ENCODE measurements around the gene CELSR2.
A peak's percentile ranks its signal among the peaks of the same experiment; 100 is the strongest.

CELSR2 gene

GRCh38 chr1:109274533-109275476 lies 25.5 kb downstream of the CELSR2 start:
- H3K9ac ChIP-seq = peak overlapping the region; percentile 25 to 55 (median 47); a peak in 15 of 22 replicates
- peak overlapping the region in 9 of 11 experiments; percentile 8 to 58 (median 35); a peak in 11 of 22 replicates for H3K27ac ChIP-seq
- H4K20me1 ChIP-seq = no peaks in the 10 kb centered on the region; a peak in 2 of 22 replicates
- peak overlapping the region in 3 of 10 experiments; percentile 2 to 14 (median 6); a peak in 3 of 20 replicates for H3K4me3 ChIP-seq
- H3K36me3 ChIP-seq = peaks cover 0 to 49% (median 21%) of the 10 kb centered on the region in 11 experiments; a peak in 17 of 22 replicates
- no peaks in the 10 kb centered on the region for H3K27me3 ChIP-seq
- peak overlapping the region; percentile 60 to 96 (median 82) for H3K4me2 ChIP-seq
- H3K9me3 ChIP-seq (replicated peaks in 1 of 11) = no peaks in the 10 kb centered on the region
- TF ChIP-seq Cebpa-rat (IDR thresholded peaks at IDR 0.05) = no peak
- peaks cover 17 to 48% (median 31%) of the 10 kb centered on the region in 10 experiments for H3K4me1 ChIP-seq

DNA sequence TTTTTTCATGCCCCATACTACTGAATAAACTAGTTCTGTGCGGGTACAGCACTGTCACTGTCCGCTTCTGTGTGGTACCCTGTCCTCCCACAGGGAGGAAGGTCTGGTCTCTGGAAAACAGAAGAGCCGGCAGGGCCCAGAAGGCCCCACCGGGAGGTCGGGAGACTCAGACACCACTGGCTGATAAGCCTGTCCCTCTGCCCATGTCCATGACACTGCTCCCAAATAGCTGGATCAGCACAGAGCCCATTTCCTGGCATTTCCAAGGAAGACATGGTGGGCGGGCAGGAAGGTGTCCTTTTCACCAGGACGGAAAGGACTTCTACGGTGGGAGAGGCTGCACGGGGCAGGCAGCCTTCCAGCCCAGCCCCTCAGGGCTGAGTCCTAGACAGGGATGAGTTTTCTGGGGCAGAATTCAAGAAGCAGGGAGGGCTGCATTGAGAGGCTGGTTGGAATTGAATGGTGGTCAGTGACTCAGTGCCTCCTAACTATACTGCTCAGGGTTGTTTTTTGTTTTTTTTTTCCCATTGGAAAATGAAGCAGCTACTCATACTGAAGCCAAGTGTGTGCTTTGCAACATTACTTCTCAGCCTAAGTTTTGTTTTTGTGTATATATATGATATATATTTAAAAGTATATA lies 26.5 kb downstream of the CELSR2 start:
- no peak overlapping the region; a peak in 1 of 22 replicates for H3K27ac ChIP-seq
- no peaks in the 10 kb centered on the region; a peak in 2 of 22 replicates for H4K20me1 ChIP-seq
- no peaks in the 10 kb centered on the region for H3K27me3 ChIP-seq
- TF ChIP-seq Cebpa-rat (IDR thresholded peaks at IDR 0.05) = no peak
- peaks cover 18 to 58% (median 42%) of the 10 kb centered on the region in 10 experiments for H3K4me1 ChIP-seq
- H3K9me3 ChIP-seq (replicated peaks in 1 of 11) = no peaks in the 10 kb centered on the region
- no peak overlapping the region for H3K4me3 ChIP-seq
- peak overlapping the region in 5 of 11 experiments; percentile 82 to 96 (median 84); a peak in 7 of 22 replicates for H3K4me2 ChIP-seq
- peak overlapping the region in 1 of 11 experiments; percentile 47; a peak in 3 of 22 replicates for H3K9ac ChIP-seq
- H3K36me3 ChIP-seq = peaks cover 0 to 49% (median 26%) of the 10 kb centered on the region in 11 experiments; a peak in 16 of 22 replicates

- Histone ChIP-seq H4K20me1 (no peaks in the 10 kb centered on the region), H3K27ac (peak overlapping the region in 2 of 11 experiments; percentile 3 to 17; a peak in 1 of 22 replicates), H3K4me2 (peak overlapping the region in 4 of 11 experiments; percentile 32 to 56 (median 53); a peak in 7 of 22 replicates), H3K9ac (0 out of 22 replicates have a peak overlapping the region, but pooled peaks of 2 of the 11 experiments have one; percentile 6), H3K36me3 (peaks cover 0 to 40% (median 19%) of the 10 kb centered on the region in 11 experiments; a peak in 16 of 22 replicates), H3K4me3 (no peak overlapping the region), H3K9me3 (replicated peaks in 1 of 11) (no peaks in the 10 kb centered on the region), H3K27me3 (no peaks in the 10 kb centered on the region), H3K4me1 (peaks cover 35 to 76% (median 60%) of the 10 kb centered on the region in 10 experiments)
- no peak for TF ChIP-seq Cebpa-rat (IDR thresholded peaks at IDR 0.05)
These were observed 28.3 kb downstream of the CELSR2 start for GRCh38 chr1:109277434-109278204.

- Histone ChIP-seq H3K9ac (no peak overlapping the region; a peak in 2 of 22 replicates), H3K4me2 (peak overlapping the region in 5 of 11 experiments; percentile 92 to 99 (median 98); a peak in 11 of 22 replicates), H3K4me3 (no peak overlapping the region), H3K4me1 (peaks cover 37 to 76% (median 58%) of the 10 kb centered on the region in 10 experiments), H3K27ac (0 out of 22 replicates have a peak overlapping the region, but pooled peaks of 1 of the 11 experiments have one; percentile 52), H4K20me1 (no peaks in the 10 kb centered on the region), H3K36me3 (peaks cover 0 to 33% (median 19%) of the 10 kb centered on the region in 11 experiments; a peak in 16 of 22 replicates), H3K9me3 (replicated peaks in 1 of 11) (no peaks in the 10 kb centered on the region), H3K27me3 (no peaks in the 10 kb centered on the region)
- TF ChIP-seq Cebpa-rat (IDR thresholded peaks at IDR 0.05) = no peak
These were observed 30.4 kb downstream of the CELSR2 start for GRCh38 chr1:109279615-109280278.

- TF ChIP-seq Cebpa-rat (IDR thresholded peaks at IDR 0.05) = no peak
- Histone ChIP-seq H3K4me2 (peak overlapping the region in 10 of 11 experiments; percentile 5 to 99 (median 94); a peak in 15 of 22 replicates), H3K9ac (peak overlapping the region in 2 of 11 experiments; percentile 12 to 83; a peak in 2 of 22 replicates), H3K27me3 (no peaks in the 10 kb centered on the region), H3K4me1 (peaks cover 30 to 65% (median 50%) of the 10 kb centered on the region in 10 experiments), H3K27ac (peak overlapping the region in 4 of 11 experiments; percentile 52 to 88 (median 76); a peak in 6 of 22 replicates), H4K20me1 (no peaks in the 10 kb centered on the region), H3K4me3 (peak overlapping the region in 2 of 10 experiments; percentile 75 to 84; a peak in 2 of 20 replicates), H3K36me3 (peaks cover 0 to 33% (median 19%) of the 10 kb centered on the region in 11 experiments; a peak in 16 of 22 replicates), H3K9me3 (replicated peaks in 1 of 11) (no peaks in the 10 kb centered on the region)
These were observed 31.5 kb downstream of the CELSR2 start for GRCh38 chr1:109280862-109281261.

DNA sequence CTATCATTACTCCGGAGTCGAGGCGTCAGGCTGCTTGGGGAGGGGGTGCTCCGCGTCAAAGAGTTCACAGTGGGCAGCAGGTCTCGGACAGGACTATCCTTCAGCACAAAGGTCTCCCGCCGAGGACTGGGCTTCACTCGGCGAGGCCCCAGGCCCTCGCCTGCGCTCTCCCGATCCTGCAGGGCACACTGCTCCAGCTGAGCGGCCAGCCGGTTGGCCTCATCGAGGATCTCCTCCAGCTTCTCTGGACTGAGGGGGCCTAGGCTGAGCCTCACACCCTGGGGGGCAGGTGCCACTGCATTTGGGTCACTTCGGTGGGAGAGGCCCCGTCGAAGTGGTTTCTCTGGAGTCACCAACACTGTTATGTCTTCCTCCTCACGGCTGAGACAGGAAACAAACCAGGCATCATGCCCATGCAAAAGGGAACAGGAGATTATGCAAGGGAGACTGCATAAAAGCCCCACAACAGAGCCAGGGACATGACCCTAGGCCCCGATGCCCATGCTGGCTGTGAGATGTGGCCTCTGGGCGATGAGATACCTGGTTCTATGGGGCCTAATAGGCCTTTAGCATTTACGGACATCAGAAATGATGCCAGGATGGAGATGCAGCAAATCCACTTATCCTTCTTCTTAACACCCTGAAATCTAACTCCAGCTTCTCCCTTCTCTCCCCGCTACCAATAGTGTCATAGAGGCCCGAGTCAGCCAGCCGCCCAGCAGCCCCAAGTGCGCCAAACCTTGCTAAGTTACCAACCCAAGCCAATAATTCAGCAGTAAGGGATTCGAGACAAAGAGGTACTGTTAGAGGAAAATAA lies 32.5 kb downstream of the CELSR2 start:
- peak overlapping the region; percentile 82 to 99 (median 95) for H3K4me2 ChIP-seq
- peak overlapping the region; percentile 33 to 88 (median 76); a peak in 19 of 22 replicates for H3K27ac ChIP-seq
- H3K9ac ChIP-seq = peak overlapping the region; percentile 73 to 85 (median 80); a peak in 20 of 22 replicates
- peak overlapping the region; percentile 61 to 84 (median 71) for H3K4me3 ChIP-seq
- peaks cover 0 to 33% (median 19%) of the 10 kb centered on the region in 11 experiments; a peak in 16 of 22 replicates for H3K36me3 ChIP-seq
- peak in 2 of 11 experiments; percentile 16 to 35; a peak in 1 of 22 replicates for TF ChIP-seq Cebpa-rat (IDR thresholded peaks at IDR 0.05)
- peaks cover 30 to 61% (median 49%) of the 10 kb centered on the region in 10 experiments for H3K4me1 ChIP-seq
- no peaks in the 10 kb centered on the region for H3K9me3 ChIP-seq (replicated peaks in 1 of 11)
- H4K20me1 ChIP-seq = no peaks in the 10 kb centered on the region
- H3K27me3 ChIP-seq = no peaks in the 10 kb centered on the region

DNA sequence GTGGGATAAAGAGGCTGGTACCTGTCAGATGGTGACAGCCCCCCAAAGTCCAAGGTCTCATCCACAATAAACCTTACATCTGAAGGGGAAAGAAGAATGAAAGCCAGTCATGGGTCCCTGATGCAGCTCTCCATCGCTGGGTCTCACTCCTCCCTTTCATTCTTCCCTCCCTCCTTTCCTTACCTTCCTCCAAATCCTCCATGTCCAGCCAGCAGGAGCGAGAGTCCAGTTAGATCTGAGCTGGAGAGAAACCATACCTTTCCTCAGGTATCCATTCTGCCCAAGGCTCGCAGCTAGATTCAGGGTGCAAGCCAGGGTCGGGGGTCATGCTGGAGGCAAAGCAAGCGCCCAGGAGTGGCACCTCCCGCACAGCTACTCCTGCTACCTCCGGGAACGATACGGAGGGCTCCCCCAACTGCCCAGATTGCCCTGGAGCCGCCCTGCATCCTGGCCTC lies 33.2 kb downstream of the CELSR2 start:
- H3K36me3 ChIP-seq = peaks cover 0 to 33% (median 19%) of the 10 kb centered on the region in 11 experiments; a peak in 16 of 22 replicates
- no peaks in the 10 kb centered on the region for H3K27me3 ChIP-seq
- H3K4me3 ChIP-seq = peak overlapping the region; percentile 61 to 84 (median 71)
- H3K4me1 ChIP-seq = peaks cover 30 to 54% (median 44%) of the 10 kb centered on the region in 10 experiments
- H3K4me2 ChIP-seq = peak overlapping the region; percentile 82 to 99 (median 95)
- peak overlapping the region in 10 of 11 experiments; percentile 19 to 88 (median 78); a peak in 17 of 22 replicates for H3K27ac ChIP-seq
- H4K20me1 ChIP-seq = no peaks in the 10 kb centered on the region
- H3K9ac ChIP-seq = peak overlapping the region; percentile 73 to 85 (median 80); a peak in 21 of 22 replicates
- TF ChIP-seq Cebpa-rat (IDR thresholded peaks at IDR 0.05) = no peak
- H3K9me3 ChIP-seq (replicated peaks in 1 of 11) = no peaks in the 10 kb centered on the region
